NB4 (cell line): ENCODE results near the gene KCNA5.

Source experiments
- DNase-seq: peaks from one replicate; pipeline ENCODE4 v3.0.0; 2010; ENCODE audit warnings: low read depth
- H3K4me3 ChIP-seq: one replicate; pipeline ENCODE4 v1.5.1; 2011; ENCODE audit warnings: mild to moderate bottlenecking, low read depth, low read length, moderate library complexity
- CTCF ChIP-seq: IDR thresholded peaks from one replicate; pipeline ENCODE4 v1.5.1; 2012; ENCODE audit warnings: low read depth, low read length
- MAX ChIP-seq: IDR thresholded peaks from 2 replicates; pipeline ENCODE4 v1.6.1; 2011; ENCODE audit warnings: low read depth, low read length
- MYC ChIP-seq: IDR thresholded peaks from 2 replicates; pipeline ENCODE4 v1.6.1; 2011; ENCODE audit warnings: low read depth, low read length
- POLR2A ChIP-seq: IDR thresholded peaks from 2 replicates; pipeline ENCODE4 v1.6.1; 2011; ENCODE audit warnings: mild to moderate bottlenecking; ENCODE audit not compliant: insufficient read length; ENCODE audit errors: extremely low read depth

KCNA5 gene

GRCh38 chr12:5068619-5069018 lies 24.9 kb downstream of the KCNA5 start:
- TF ChIP-seq MAX = no peak
- no peak overlapping the region for H3K4me3 ChIP-seq
- DNase-seq = no peak

GRCh38 chr12:5070090-5070489 lies 26.4 kb downstream of the KCNA5 start:
- no peak for DNase-seq
- H3K4me3 ChIP-seq = no peak overlapping the region
- TF ChIP-seq MYC (no peak), CTCF (no peak), POLR2A (no peak)

- DNase-seq = no peak
- TF ChIP-seq POLR2A (no peak), MAX (no peak), CTCF (no peak), MYC (no peak)
These were observed 27.8 kb downstream of the KCNA5 start for GRCh38 chr12:5071496-5071895.

GRCh38 chr12:5072311-5072710 lies 28.6 kb downstream of the KCNA5 start:
- no peak for DNase-seq
- no peak overlapping the region for H3K4me3 ChIP-seq
- TF ChIP-seq CTCF = no peak
- no peak for TF ChIP-seq POLR2A
- TF ChIP-seq MYC = no peak
- no peak for TF ChIP-seq MAX

More at GRCh38 chr12:5071496-5071895, 27.8 kb downstream of the KCNA5 start:
- H3K4me3 ChIP-seq = no peak overlapping the region

- no peak overlapping the region for H3K4me3 ChIP-seq
- DNase-seq = no peak
- TF ChIP-seq CTCF = no peak
- no peak for TF ChIP-seq POLR2A
- TF ChIP-seq MAX = no peak
- TF ChIP-seq MYC = no peak
These were observed 29.4 kb downstream of the KCNA5 start for GRCh38 chr12:5073054-5073453.

GRCh38 chr12:5073853-5074252 lies 30.2 kb downstream of the KCNA5 start:
- no peak overlapping the region for H3K4me3 ChIP-seq
- peak; percentile 20 for DNase-seq
- TF ChIP-seq MAX (no peak), MYC (no peak), CTCF (peak; percentile 33), POLR2A (no peak)

- no peak for TF ChIP-seq CTCF
- no peak for TF ChIP-seq MAX
- no peak overlapping the region for H3K4me3 ChIP-seq
- no peak for DNase-seq
These were observed 33.1 kb downstream of the KCNA5 start for GRCh38 chr12:5076761-5077160.
